Esophagus squamous epithelium (tissue), 5 donors: Measurements from ENCODE around the gene EXD2. TPM values are rescaled to one million over a fixed set of nuclear protein-coding genes. Genes with fewer than 3 reads are reported as not detected.

Experiments
- DNase-seq: peaks from one replicate; lab custom pipeline; 2025; lab: John Stamatoyannopoulos, UW
- H3K27ac ChIP-seq, 4 donors: fragments of 200-600 bp; sonication (generic); one replicate each; pipeline ENCODE4 v1.5.1; 2016 to 2019; ENCODE audit warnings: mild to moderate bottlenecking in 1 of 4
- H3K27me3 ChIP-seq, 4 donors: fragments of 200-600 bp; sonication (generic); 1 replicate in 3 of 4; 2 replicates in 1 of 4; pipeline versions ENCODE4 v1.5.1 to v1.6.0; 2017 to 2021; ENCODE audit warnings: antibody characterized with exemption in 1 of 4
- H3K36me3 ChIP-seq, 3 donors: fragments of 200-600 bp; sonication (generic); one replicate each; pipeline ENCODE4 v1.5.1; 2016 to 2019
- H3K4me1 ChIP-seq, 3 donors: fragments of 200-600 bp; sonication (generic); one replicate each; pipeline ENCODE4 v1.5.1; 2017 to 2019
- H3K4me3 ChIP-seq, 4 donors: fragments of 200-600 bp; sonication (generic); 1 replicate in 3 of 4; 2 replicates in 1 of 4; pipeline ENCODE4 v1.5.1; 2016 to 2019; ENCODE audit warnings: mild to moderate bottlenecking in 2 of 4, moderate library complexity in 1 of 4
- H3K9me3 ChIP-seq, 3 donors: fragments of 200-600 bp; sonication (generic); one replicate each; pipeline ENCODE4 v1.5.1; 2016 to 2019
- CTCF ChIP-seq, 6 experiments: fragments of 450-650 bp in 4 of 6; fragments of 200-600 bp in 2 of 6; sonication (generic) in 2 of 6; IDR thresholded peaks; one replicate each; pipeline ENCODE4 v1.5.1; 2016 to 2019; ENCODE audit warnings: antibody characterized with exemption in 6 of 6, mild to moderate bottlenecking in 4 of 6, moderate library complexity in 4 of 6
- POLR2A ChIP-seq, 4 donors: fragments of 450-650 bp; IDR thresholded peaks; one replicate each; pipeline ENCODE4 v1.6.1; 2017; ENCODE audit warnings: antibody characterized with exemption in 4 of 4, mild to moderate bottlenecking in 4 of 4, moderate library complexity in 3 of 4
- WGBS, 2 donors: methylation state at CpG; one replicate each; pipeline ENCODE4 v1.1.5; 2018; 5-methylcytosine and 5-hydroxymethylcytosine counted together
- intact Hi-C: fragments of 100-400 bp; cut with DNase I; formaldehyde crosslinking; loops from one replicate; pipeline ENCODE4 v1.15.0; 2022
- total RNA-seq, 4 donors: library from RNA; depleted of rRNA; stranded (reverse); fragments of >200 nt; gene quantifications; one replicate each; pipeline ENCODE4 v1.1.0, GENCODE V29; 2016
- donor health status: DM: yes; HTN: yes; CAD: no.

The EXD2 gene
- total RNA-seq, 4 donors from 2014 or later, result 12.3 to 22.9 (median 19.9) TPM

GRCh38 chr14:69261761-69262331 is 70.5 kb downstream of the EXD2 start:
- WGBS, 2 donors, result 30 to 47% methylated on average over 3 of the region's 5 CpGs

GRCh38 chr14:69262516-69262915 is 71.2 kb downstream of the EXD2 start:
- Histone ChIP-seq H3K4me3 (no peak overlapping the region), H3K27ac (peak overlapping the region in 2 of 4 donors; percentile 32 to 45), H3K9me3 (no peaks in the 10 kb centered on the region), H3K27me3 (peaks cover 0 to 92% (median 2%) of the 10 kb centered on the region in 4 donors), H3K36me3 (no peaks in the 10 kb centered on the region), H3K4me1 (peaks cover 26 to 43% (median 26%) of the 10 kb centered on the region in 3 donors)
- TF ChIP-seq CTCF (IDR thresholded peaks at IDR 0.05), result no peak
- no peak for TF ChIP-seq POLR2A (IDR thresholded peaks at IDR 0.05)
- DNase-seq, result no peak
- intact Hi-C loops, result no loop called here
- 64 to 84% methylated on average over 3 of the region's 3 CpGs for WGBS, 2 donors

More at GRCh38 chr14:69261761-69262331, 70.5 kb downstream of the EXD2 start:
- Histone ChIP-seq H3K4me3 (peak overlapping the region in 3 of 4 donors; percentile 49 to 72 (median 58)), H3K27ac (peak overlapping the region in 3 of 4 donors; percentile 32 to 59 (median 45)), H3K4me1 (peaks cover 26 to 43% (median 26%) of the 10 kb centered on the region in 3 donors), H3K36me3 (no peaks in the 10 kb centered on the region), H3K27me3 (peaks cover 0 to 93% (median 2%) of the 10 kb centered on the region in 4 donors), H3K9me3 (no peaks in the 10 kb centered on the region)
- intact Hi-C loops, result no loop called here
- TF ChIP-seq POLR2A (IDR thresholded peaks at IDR 0.05), result no peak
- no peak for TF ChIP-seq CTCF (IDR thresholded peaks at IDR 0.05)
- DNase-seq, result no peak

GRCh38 chr14:69263364-69263763 is 72.1 kb downstream of the EXD2 start:
- Histone ChIP-seq H3K36me3 (no peaks in the 10 kb centered on the region), H3K27ac (peak overlapping the region in 3 of 4 donors; percentile 36 to 56 (median 53)), H3K27me3 (peaks cover 0 to 83% (median under 1%) of the 10 kb centered on the region in 4 donors), H3K9me3 (no peaks in the 10 kb centered on the region), H3K4me1 (peaks cover 26 to 43% (median 26%) of the 10 kb centered on the region in 3 donors), H3K4me3 (no peak overlapping the region)
- DNase-seq, result no peak
- TF ChIP-seq CTCF (IDR thresholded peaks at IDR 0.05) (no peak), POLR2A (IDR thresholded peaks at IDR 0.05) (no peak)
- intact Hi-C loops, result no loop called here
- WGBS, 2 donors, result 58 to 86% methylated on average over 6 of the region's 6 CpGs

GRCh38 chr14:69263771-69264170 is 72.5 kb downstream of the EXD2 start:
- intact Hi-C loops, result no loop called here
- Histone ChIP-seq H3K27me3 (peaks cover 0 to 79% (median 0%) of the 10 kb centered on the region in 4 donors), H3K4me3 (no peak overlapping the region), H3K4me1 (peaks cover 26 to 43% (median 26%) of the 10 kb centered on the region in 3 donors), H3K36me3 (no peaks in the 10 kb centered on the region), H3K27ac (peak overlapping the region in 3 of 4 donors; percentile 29 to 56 (median 53)), H3K9me3 (no peaks in the 10 kb centered on the region)
- no peak for DNase-seq
- TF ChIP-seq CTCF (IDR thresholded peaks at IDR 0.05), result no peak
- no peak for TF ChIP-seq POLR2A (IDR thresholded peaks at IDR 0.05)
- WGBS, 2 donors, result 69 to 73% methylated on average over 8 of the region's 8 CpGs

- DNase-seq, result no peak
- no peaks in the 10 kb centered on the region for H3K9me3 ChIP-seq
- peaks cover 0 to 49% (median 0%) of the 10 kb centered on the region in 4 donors for H3K27me3 ChIP-seq
- no peak for TF ChIP-seq CTCF (IDR thresholded peaks at IDR 0.05)
- no peak for TF ChIP-seq POLR2A (IDR thresholded peaks at IDR 0.05)
- no peak overlapping the region for H3K4me3 ChIP-seq
- no peaks in the 10 kb centered on the region for H3K36me3 ChIP-seq
- intact Hi-C loops, result no loop called here
- peaks cover 0 to 15% (median 6%) of the 10 kb centered on the region in 3 donors for H3K4me1 ChIP-seq
- WGBS, 2 donors, result 79 to 91% methylated on average over 4 to 5 of the region's 8 CpGs
- H3K27ac ChIP-seq, result no peak overlapping the region
These were observed 75.5 kb downstream of the EXD2 start for GRCh38 chr14:69266572-69267345.
